ENCODE data around the gene USP53. TPM values are rescaled to one million over a fixed set of nuclear protein-coding genes. Genes with fewer than 3 reads are reported as not detected.
A peak's percentile ranks its signal among the peaks of the same experiment; 100 is the strongest.
"Not testable (repeated sequence)": the region's sequence is repeated elsewhere in the genome, so short reads cannot be mapped to it uniquely, and the experiment has no call there.

The USP53 gene
- total RNA-seq, 1 donor from 2014 or later = 21.7 TPM

DNA sequence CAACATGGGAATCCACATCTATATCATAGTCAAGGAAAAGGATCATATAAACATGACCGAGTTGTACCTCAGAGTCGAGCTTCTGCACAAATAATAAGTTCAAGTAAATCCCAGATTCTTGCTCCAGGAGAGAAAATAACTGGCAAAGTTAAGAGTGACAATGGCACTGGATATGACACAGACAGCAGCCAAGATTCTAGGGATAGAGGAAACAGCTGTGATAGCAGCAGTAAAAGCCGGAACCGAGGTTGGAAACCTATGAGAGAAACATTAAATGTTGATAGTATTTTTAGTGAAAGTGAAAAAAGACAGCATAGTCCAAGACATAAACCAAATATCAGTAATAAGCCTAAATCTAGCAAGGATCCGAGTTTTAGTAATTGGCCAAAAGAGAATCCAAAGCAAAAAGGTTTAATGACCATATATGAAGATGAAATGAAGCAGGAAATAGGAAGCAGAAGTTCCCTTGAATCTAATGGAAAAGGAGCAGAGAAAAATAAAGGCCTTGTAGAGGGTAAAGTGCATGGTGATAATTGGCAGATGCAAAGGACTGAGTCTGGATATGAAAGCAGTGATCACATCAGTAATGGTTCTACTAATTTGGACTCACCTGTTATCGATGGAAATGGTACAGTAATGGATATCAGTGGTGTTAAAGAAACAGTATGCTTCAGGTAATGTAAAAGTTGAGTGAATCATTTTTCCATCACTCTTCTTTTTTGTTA, 59.0 kb downstream of the USP53 start:
- DNase-seq (ENCODE audit: low spot score) = no peak

DNA sequence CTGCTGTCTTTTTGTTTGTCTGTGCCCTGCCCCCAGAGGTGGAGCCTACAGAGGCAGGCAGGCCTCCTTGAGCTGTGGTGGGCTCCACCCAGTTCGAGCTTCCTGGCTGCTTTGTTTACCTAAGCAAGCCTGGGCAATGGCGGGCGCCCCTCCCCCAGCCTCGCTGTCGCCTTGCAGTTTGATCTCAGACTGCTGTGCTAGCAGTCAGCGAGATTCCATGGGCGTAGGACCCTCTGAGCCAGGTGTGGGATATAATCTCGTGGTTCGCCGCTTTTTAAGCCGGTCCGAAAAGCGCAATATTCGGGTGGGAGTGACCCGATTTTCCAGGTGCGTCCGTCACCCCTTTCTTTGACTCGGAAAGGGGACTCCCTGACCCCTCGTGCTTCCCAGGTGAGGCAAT, 67.0 kb downstream of the USP53 start:
- DNase-seq (ENCODE audit: low spot score) = not testable (repeated sequence)

DNA sequence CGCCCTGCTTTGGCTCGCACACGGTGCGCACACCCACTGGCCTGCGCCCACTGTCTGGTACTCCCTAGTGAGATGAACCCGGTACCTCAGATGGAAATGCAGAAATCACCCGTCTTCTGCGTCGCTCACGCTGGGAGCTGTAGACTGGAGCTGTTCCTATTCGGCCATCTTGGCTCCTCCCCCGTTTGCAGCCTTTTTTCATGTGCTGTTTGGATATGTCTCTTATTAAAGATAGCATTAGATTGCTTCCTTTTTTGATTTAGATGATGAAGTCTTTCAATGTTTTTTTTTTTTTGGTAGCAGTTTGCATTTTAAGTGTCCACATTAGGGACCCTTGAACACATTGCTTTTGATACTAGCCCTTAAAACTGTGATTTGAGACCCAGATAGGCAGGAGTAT, 67.4 kb downstream of the USP53 start:
- not testable (repeated sequence) for DNase-seq (ENCODE audit: low spot score)

DNA sequence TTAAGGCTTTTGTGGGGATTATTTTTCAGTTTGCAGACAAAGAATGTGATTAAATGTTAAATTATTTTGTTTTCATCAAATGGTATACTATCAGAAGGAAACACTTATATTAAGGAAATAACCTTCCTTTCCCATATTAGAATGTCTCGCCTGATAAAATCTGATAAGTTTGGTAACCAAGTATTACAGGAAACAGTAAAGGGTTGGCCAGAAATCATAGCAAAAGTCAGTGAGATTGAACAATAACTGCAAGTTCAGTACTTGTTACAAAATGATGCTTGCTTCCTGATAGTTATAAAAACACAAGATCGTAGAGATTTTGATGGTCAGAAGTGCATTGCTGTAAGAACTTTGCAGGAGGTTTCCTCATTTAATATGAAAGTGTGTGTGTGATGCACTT, 68.9 kb downstream of the USP53 start:
- DNase-seq (ENCODE audit: low spot score) = no peak

DNA sequence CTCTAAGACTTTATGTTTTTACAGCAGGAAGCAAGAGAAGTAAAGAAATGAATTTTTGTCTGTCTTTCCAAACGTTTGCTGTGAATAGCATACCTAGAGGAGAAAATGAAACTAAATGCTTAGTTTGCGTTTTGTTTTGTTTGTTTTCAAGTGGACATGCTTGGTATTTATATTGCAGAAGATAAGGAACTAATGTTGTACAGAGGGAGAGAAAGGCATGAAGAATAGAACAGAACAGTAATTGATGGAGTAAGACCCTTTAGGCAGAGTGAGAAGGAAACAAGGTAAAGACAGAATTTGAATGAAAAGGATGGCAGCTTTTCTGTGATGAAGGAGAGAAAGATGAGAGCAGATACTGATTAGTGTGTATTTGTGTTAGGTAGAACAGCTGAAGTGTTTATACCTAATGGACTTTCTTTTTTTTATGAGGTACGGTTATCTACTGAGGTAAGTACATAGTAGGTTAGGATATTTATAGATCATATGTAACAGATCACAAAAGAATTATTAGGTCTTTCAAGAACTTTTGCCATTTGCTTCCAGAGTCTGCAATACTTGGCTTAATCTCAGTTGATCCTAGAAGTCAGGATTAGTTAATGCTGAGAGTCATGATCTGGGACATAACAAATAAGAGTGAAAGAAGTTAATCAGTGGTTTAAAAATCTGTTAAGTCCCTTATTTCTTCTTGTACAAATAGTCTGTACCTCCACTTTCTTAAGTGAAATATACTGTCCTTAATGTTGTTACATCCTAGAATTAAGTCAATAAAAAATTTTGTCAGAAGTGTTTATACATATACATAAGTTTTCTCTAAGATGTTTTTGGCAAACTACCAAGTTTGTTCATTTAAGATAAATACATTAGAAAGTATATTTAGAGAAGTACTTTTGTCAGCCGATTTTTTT, 72.6 kb downstream of the USP53 start:
- DNase-seq (ENCODE audit: low spot score) = no peak

DNA sequence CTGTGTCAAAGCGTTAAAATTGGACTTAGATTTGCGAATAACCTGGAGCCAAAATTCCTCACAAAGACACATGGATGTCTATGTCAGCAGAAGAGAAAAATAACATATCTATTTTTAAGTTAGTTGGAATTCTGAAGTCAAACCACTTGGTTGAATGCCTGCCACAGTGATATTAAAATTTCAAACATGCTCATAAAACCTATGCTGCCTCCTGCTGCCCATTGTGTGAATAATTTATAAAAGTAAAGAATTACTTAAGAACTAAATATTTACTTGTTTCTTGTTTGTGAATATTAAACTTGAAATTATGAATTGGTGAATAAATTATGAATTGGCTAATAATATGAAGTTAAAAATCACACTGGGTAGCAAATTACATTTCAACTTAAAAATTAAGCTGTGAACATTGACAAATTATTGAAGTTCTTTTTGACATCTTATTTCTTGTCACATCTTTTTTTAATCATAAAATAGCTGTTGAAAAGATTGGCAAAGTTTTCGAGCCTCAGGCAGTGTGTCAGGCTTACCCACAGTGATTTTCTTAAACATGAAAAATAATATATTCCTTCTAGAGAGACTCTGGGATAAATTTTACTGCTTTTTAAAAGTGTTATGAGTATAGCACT, 74.0 kb downstream of the USP53 start:
- no peak for DNase-seq (ENCODE audit: low spot score)

DNA sequence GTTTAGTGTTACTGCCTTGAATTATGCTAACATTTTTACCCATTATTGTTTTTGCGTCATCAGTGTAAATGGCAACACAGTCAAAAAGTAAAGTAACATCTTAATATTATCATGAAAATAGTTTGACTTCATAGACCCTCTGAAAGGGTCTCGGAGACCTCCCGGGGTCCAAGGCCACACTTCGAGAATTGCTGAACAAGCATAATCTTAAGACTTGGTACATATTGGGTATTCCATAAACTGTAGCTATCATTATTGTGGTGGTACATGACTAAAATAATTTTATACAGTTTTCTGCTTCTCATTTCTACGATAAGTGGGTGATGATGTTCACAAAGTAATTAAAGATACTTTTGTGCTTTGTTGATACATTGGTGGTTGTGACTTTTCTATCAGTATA, 76.8 kb downstream of the USP53 start:
- DNase-seq (ENCODE audit: low spot score) = no peak

DNA sequence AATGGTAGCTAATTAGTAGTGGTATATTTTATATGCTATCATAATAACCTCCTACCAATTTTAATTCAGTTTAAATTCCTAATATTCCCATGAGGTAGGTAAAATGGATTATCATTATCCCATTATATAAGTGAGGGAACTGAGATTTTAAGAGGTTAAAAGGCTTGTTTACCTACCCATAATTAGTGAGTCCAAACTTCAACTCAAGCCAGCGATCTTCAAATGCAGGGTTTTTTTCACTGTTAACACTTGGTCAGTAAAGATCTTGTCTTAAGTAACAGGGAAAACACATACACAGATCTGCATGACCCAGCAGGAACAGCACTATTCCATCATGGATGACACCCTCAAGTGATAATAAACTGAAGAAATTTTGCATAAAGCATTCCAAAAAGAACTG, 78.1 kb downstream of the USP53 start:
- DNase-seq (ENCODE audit: low spot score) = no peak

DNA sequence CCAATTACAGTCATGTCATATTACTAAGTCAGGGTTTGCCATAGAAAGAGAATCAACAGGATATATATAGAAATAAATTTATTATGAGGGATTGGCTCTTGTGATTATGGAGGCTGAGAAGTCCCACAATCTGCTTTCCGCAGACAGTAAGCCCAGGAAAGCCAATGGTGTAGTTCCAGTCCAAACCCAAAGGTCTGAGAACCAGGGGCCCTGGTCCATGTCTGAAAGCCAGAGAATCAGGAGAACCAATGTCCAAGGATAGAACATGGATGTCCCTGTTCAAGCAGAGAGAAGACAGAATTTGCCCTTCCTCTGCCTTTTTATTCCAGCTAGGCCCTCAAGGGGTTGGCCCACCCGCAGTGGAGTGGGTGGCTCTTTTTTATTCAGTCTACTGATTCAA, 83.8 kb downstream of the USP53 start:
- DNase-seq (ENCODE audit: low spot score) = no peak

DNA sequence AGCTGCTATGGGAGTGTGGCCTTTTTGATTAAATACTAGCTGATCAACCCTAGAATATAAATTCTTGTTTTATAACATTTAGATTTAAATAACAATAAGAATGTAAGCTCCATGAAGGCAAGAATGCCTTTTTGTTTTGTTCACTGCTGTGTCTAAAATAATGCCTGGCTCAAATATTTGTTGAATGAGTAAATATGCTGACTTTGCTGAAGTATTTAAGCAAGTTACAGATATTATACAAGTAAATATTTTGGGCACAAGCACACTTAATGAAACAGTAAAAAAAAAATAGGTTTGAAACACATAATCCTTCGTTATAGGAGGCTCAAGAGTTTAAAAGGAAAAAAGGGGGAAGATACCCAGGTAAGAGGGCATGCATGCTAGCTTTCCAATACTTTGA, 85.3 kb downstream of the USP53 start:
- DNase-seq (ENCODE audit: low spot score) = no peak

DNA sequence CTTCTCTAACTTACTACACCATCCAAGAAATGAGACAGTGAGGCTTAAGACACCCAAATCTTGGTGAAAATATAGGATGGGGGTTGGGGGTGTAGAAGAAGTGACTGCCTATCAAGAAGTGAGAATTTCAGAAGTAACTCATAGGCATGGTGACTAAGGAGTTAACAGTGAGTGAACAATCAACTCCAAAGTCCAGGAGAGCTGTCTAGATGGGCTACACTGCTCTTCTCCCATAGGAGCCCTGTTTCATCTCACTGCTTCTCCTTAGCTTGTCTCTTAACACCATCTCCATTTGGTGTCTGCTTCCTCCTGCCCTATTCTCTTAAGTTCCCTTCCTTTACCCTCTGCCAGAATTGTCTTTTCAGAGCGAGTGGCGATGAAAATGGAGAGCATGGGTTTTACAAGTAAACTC, 86.8 kb downstream of the USP53 start:
- DNase-seq (ENCODE audit: low spot score) = no peak

DNA sequence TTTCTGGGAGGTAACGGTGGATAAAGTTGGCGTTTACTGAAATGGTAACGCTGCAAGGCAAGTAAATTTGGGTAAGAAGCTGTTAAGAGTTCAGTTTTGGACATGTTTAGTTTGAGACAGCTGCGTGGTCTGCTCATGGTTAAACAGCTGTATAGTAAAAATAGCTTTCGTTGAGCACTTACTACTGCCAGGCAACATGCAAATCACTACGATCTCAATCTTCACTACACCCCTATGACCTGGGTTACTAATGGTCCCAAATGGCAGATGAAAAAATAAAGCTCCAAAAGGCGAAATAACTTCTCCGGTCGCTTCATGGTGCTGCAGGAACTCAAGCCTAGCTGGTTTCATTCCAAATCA, 87.2 kb downstream of the USP53 start:
- no peak for DNase-seq (ENCODE audit: low spot score)

DNA sequence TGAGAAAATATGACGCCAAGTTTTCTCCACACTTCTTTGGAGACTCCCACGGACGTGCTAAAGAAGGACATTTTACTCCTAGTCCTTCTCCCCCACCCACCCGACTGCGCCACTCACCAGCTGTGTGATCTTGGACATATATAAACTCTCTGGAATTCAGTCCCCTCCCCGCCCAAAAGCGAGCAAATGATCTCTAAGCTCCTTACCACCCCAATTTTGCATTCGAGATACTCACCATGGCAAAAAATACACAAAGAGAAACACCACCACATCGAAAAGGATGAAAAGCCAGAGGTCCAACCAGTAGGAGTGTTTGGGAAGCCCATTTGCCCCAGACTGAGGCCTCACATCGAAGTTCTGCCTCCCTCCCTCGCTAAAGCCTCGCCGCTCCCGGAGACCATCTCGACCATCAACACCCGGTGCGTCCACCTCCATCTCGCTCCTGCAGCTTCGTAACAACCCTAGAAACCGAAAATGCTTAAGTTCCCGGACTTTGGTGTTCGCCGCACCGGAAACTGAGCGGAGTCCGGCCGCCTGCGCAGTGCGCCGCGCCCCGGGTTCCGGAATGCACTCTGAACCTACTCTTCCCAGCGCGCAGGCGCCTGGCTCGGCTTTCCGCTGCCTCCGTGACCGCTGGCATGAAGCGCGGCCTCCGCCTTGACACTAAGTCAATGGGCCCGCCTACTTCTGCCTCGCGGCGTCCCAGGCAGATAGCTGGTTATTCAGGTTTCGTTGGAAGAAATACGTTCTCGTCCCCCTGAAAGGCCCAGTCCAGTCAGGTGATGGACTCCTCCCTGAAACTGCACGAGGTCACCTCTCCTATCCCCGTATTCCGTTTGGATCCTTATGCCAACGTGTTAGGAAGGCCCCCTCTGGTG, 87.8 kb downstream of the USP53 start:
- DNase-seq (ENCODE audit: low spot score) = peak; percentile 97

DNA sequence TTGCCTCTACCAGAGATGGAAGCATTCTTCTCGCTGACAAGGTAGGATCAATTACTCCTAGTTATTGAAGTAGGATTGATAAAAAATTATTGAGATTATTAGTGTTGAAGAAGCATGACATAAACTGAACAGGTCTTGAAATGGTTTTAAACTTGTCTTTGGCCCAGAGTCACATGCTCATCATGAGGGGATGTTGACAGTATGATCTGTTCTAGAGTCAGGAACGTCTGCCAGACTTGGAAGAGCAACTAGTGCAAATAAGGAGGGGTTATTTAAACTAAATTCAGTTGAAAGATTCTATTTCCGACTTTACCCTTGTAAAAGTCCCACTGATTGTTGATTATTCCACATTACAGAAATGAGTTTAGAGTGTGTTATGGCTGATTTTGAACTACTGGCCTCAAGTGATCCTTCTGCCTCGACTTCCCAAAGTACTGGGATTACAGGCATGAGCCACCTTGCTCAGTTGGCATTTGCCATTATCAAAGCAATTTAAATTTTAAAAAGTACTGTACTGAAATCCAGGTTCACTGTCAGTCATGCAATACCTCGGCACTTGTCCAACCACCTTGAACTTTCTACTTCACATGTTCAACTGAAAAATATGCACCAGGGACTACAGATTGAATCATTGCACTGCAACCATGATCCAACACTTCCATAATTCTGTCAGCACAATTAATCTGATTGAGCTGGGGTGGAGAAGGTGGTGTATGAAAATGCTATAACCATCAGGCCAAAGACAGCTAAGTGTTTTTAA, 89.7 kb downstream of the USP53 start:
- DNase-seq (ENCODE audit: low spot score) = no peak

DNA sequence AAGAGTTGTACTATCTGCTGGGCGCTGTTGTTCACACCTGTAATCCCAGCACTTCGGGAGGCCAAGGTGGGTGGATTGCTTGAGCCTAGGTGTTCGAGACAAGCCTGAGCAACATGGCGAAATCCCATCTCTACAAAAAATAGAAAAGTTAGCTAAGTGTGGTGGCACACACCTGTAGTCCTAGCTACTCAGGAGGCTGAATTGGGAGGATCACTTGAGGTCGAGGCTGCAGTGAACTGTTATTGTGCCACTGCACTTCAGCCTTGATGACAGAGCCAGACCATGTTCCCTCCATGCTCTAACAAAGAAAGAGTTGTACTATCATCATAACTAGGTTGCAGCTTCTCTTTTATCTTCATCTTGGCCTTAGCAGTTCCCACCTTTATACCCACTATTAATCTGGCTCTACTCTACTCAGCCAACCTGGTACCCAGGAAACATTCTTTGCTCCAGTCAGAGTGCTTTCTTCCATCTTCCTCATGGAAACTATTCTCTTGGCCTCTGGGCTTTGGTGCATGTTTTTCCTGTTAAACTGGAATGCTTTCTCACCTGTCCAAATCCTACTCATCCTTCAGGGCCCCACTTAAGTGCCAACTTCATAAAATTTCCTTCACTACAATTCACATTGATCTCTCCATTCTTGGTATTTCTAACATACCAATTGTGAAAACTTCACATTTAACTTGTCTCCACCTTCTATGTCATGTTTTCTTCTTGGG, 91.2 kb downstream of the USP53 start:
- no peak for DNase-seq (ENCODE audit: low spot score)

DNA sequence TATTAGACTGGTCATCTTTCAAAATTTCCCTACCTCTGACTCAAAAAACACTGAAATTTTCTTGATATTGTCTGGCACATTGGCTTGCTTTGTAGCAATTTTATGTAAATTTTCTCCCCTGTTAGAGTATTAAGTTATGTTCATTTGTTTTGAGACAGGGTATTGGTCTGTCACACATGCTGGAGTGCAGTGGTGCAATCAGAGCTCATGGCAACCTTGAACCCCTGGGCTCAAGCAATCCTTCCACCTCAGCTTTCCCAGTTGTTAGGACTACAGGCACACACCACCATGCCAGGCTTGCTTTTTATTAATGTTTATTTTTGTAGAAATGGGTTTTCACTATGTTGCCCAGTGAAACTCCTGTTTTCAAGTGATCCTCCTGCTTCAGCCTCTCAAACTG, 91.9 kb downstream of the USP53 start:
- DNase-seq (ENCODE audit: low spot score) = no peak

DNA sequence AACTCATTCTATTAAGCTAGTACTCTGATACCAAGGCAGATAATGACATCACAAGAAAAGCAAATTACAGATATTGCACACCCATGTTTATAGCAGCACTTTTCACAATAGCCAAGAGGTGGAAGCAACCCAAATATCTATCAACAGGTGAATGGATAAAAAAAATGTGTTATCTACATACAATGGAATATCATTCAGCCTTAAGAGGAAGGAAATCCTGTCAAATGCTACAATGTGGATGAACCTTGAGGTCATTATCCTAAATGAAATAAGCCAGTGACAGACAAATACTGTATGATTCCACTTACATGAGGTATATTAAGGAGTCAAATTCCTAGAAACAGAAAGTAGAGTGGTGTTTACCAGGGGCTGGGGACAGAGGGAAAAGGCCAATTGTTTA, 95.1 kb downstream of the USP53 start:
- DNase-seq (ENCODE audit: low spot score) = no peak

DNA sequence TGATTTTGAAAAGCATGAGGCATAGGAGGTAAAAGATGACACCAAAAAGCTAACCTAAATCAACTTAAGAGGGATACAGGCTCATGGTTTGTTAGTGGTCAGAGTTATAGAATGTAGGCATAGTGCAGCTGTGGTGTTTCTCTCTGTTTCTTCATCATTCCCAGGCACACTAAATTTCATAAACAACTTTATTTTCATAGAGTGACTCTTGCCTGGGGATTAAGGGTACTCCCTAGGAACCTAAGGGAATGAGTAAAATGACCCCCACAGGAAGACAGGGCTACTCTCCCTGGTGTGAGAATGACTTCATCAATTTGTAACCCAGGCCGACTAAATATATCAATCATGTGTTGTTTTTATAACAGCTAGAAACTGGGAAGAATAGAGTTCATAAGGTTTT, 98.3 kb downstream of the USP53 start:
- DNase-seq (ENCODE audit: low spot score) = no peak

DNA sequence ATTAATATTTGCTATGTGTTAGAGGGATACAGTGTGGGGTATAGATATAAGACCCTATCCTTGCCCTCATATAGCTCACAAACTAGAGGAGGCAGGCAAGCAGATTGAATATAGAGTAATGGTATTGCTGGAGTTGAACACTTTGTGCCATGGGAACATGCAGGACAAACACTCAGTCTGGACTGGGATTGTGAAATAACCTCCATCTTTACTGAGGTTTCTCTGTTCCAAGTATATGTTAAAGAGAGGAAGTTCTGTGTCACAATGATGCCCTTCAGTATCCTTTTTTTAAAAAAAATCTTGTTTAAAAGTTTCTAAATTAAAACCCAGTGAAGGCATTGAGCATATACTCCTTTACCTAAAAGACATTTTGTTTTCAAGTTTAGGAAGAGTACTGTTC, 100.7 kb downstream of the USP53 start:
- DNase-seq (ENCODE audit: low spot score) = no peak

DNA sequence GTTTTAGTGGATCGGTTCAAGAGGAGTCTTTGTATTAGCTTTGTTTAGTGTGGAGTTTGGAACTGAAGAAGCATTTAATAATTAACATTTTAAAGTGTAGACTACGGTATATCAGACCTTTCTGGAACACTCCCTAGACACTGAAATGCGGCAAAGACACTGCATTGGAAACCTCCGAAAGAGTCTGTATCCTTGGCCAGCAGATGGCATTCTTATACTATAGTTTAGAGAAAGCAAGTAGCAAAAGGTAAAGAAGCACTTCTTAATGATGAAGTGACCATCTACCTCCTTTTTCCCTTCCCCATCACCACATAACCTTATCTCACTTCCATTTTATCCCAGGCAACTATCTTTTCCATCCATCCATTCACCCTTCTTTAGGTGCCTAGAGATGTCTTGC, 101.8 kb downstream of the USP53 start:
- no peak for DNase-seq (ENCODE audit: low spot score)

Data from mucosa of gallbladder (tissue), 1 donor.